GM19372 (cell line): ENCODE results near the gene ILKAP.

ENCODE experiments used
- ATAC-seq: cut with Tn5 transposase; IDR thresholded peaks from one replicate; pipeline ENCODE4 v1.9.1; 2021; ENCODE audit warnings: mild to moderate bottlenecking, low read depth, moderate library complexity; ENCODE audit not compliant: unreplicated experiment

The ILKAP gene

DNA sequence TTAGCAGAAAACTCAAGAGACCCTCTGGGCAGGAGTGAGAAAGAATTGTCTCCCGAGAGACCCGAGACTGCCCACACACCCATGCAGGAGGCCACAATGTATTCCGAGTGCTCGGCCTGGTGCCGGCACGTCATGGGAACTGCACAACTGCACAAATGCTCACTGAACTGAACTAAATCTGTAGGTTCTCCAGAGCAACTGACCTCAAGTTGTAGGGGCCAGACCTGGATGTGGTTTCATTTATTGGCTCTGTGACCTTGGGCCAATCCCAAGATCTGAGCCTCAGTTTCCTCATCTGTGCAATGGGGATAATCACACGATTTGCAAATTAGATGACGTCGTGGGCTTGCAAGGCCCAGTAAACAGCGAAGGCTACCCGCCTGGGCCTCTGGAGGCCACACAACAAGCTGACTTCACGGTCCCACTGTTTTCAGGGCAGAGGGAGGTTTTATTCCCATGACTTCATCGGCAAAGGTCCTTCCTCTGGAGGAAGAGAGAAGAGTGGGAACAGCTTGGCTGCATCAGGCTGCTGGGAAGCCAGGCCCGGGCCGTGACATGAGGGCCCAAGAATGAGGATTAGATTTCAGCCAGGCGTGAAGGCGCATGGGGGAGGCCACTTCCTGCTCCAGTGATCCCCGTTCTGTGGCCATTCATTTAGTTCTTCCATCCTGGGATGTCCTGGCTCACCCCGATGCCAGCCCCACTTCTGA, 48.3 kb downstream of the ILKAP start:
- ATAC-seq: no peak

DNA sequence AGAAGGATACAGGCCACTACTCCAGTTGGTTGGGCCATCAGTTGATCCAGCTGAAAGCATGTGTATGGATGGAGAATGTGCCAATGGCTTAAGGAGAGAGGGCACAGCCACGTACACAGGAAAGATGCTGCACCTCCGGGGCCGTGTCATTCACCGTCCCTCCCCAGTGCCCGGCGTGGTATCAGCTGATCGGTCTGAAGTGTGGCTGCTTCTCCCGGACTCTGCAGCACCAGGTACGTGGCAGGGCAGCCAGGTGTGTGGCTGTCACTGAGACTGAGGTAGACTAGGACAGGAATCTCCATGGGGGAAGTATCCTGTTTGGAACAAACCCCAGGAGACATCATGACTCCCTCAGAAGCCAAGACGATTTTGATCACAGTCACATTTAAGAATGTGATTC, 48.9 kb downstream of the ILKAP start:
- ATAC-seq: no peak

DNA sequence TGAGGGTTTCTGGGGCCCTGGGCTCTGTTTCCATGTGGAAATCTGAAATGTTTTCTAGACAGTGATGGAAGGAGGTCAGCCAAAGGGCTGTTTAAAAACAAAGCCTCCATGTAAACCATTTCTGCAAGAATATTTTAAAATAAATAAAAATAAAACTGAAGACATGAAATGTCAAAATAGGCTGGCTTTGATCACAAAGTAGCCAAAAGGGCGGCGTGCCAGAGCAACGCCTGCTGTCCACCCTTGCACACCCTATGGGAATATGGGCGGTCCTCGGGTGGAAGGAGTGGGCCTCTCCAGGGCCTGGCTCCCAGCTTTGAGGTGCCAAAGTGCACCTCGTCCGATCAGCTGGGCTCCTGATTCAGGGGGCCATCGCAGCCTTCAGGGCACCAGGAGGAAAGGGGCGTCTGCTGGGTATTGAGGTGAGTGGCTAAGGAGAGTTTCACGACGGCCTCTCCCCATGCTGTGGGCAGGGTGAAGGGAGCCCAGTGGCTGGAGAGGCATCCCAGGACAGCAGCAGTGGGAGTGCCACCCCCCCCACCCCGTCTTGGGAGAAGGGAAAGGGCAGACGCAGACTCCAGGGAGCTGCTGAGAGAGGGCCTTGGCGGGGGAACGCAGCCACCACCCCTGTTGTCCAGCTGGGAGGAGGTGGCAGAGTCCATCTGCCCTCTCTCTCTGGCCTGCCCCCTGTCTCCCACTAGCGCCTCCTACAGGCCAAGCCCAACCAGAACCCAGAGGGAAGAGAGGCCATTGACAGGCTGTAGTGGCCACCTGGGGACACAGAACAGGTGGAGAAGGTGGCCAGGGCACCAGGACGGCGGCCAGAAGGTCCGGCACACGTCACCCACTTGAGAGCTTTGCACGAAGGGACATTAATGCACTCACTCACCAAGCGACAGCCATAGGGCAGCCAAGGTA, 50.5 kb downstream of the ILKAP start:
- ATAC-seq: no peak

DNA sequence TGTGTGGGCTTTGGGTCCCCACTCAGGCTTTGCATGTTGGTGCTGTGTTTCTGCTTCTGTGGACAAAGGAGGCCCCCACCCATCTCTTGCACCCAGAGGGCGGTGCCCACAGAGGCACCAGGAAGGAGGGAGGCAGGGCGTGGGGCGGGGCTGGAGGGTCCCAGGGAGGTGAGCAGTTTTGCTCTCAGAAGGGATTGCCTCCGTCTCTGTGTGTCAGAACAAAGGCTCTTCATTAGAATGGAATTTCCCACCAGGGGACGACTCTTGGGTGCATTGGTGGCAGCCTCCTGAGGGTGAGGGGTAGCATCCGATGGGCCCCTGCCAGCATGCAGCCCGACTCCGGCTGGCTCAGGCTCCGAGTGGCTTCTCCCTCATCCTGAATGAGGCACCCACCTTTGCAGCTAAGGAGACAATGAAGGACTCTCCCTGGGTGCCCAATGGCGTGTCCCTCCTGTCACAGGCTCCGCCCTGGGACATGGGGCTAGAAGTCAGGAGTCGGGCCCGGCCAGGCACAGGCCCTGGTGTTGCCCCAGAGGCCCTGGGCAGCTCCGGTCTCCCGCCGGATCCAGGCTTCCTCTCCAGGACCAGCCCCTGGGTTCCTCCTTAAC, 51.8 kb downstream of the ILKAP start:
- no peak for ATAC-seq

DNA sequence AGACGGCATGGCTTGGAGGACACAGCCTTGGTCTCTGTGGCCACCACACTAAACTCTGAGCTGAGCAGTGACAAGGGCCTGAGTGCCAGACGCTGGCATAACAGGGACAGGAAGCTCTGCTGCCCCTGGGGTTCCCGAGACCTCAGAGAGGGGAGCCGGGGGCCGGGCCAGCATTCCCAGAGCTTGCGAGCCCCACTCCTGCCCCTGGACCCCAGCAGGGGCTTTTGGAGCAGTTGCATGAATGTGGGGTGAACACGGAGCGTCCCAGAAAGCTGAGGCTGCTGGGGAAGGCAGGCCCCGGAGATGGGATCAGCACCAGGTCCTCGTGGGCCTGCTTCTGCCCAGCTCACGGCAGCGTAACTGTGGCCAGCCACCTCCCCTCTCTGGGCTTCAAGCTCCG, 52.3 kb downstream of the ILKAP start:
- ATAC-seq: no peak

DNA sequence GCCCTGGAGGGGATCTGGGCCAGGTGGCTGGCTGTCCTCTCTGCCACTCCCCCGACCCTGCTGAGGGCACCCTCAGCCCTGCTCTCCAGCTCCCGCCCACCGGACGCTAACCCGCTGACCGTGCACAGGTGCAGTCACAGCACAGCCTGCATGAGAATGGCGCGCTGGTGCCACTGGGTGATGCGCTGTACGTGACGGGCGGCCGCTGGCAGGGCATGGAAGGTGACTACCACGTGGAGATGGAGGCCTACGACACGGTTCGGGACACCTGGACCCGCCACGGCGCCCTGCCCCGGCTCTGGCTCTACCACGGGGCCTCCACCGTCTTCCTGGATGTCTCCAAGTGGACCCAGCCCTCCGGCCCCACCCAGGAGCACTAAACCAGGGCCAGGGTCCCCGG, 52.8 kb downstream of the ILKAP start:
- ATAC-seq: no peak

DNA sequence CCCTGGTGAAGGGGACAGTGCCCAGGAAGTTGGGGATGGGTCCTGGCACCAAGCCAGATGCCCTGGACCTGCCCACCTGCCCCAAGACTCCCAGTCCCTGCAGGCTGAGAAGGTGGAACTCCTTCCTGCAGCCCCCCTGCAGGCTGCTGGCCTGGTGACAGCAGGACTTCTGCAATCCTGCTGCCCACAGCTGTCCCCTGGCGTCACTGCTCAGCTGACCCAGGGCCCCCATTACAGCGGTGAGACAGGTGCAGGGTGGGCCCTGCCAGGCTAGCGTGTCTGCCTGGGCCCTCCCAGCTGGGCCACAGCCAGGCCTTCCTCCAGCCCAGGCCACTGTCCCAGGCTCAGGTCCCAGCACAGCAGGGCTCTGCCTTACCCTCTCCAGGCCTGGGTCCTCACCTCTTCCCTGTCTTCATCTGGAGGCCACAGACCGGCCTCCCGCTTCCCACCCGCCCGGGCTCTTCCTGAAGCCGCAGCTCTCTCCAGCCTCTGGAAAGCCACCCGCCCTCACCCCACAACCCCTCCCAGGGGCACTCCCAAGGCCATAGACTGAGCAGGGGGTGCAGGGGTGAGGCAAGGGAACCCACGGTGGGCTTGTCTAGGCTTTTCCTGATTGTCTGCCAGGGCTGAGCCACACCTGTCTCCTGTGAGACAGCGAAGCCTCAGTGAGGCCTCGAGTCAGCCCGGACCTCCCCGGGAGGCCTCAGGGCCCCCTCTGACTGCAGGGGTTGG, 53.5 kb downstream of the ILKAP start:
- no peak for ATAC-seq

DNA sequence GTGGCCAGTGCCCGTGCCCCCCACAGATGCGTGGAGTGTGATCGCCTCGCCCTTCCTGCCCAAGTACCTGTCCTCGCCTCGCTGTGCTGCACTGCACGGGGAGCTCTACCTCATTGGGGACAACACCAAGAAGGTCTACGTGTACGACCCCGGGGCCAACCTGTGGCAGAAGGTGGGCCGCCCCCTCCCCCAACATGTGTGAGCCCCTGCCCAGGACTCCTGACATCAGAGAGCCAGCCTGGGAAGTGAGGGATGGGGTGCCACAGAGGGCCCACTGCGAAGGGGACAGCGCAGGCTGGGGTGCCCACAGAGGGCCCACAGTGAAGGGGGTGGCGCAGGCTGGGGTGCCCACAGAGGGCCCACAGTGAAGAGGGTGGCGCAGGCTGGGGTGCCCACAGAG, 54.5 kb downstream of the ILKAP start:
- ATAC-seq: no peak

DNA sequence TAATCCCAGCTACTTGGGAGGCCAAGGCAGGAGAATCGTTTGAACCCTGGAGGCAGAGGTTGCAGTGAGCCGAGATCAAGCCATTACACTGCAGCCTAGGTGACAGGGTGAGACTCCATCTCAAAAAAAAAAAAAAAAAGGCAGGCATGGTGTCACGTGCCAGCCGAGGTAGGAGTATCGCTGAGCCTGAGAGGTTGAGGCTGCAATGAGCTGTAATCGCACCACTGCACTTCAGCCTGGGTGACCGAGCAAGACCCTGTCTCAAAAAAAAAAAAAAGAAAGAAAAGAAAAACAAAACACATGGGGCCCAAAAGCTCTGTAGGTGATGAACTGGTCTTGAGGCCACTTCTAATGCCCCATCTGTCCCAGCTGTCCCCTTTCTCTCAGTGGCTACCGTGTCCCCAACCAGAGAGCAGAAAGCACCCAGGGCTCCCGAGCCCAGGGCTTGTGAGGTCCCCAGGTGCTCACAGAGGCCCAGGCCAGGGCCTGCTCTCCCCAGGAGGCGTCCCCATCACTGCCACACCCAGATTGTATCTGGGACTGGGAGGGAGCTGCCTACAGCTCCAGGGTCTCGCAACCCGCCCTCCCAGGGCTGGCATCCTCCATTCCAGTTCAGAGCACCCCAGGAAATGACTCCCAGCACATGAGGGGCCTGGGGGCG, 56.5 kb downstream of the ILKAP start:
- no peak for ATAC-seq

DNA sequence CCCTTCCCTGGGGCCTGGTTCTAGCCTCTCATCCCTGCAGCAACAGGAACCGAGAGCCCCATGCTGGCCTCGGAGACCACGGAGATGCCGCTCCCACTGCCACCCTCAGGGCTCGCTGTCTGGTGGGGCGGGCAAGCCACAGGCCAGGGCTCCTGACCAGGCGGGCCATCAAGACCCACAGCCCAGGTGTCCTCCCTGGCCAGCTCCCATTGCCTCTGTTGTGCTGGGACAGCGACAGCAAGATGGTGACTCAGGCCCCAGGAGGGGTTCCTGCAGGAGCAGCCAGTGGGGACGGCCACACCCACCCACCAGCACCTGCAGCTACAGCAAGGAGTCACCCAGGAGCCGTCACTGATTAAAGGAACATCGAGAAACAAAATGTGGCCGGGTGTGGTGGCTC, 57.6 kb downstream of the ILKAP start:
- ATAC-seq: no peak

DNA sequence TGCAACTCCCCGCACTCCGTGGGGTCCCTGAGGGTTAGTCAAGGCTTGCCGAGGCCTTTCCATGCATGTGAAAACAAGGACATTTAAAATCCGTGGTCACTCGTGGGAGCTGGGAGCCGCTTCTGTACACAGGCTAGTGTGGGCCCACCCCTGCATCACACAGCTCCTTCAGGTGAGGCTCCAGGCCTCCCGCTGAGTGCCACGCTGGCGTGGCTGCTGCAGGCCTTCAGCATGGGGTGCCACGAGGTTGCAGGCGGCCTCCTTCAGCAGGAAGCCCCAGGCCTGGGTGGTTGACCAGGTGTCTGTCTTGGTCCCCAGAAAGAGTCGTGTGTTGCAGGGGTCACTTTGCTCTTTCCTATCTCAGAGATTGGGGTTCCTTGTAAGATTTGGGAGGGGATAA, 58.4 kb downstream of the ILKAP start:
- no peak for ATAC-seq

DNA sequence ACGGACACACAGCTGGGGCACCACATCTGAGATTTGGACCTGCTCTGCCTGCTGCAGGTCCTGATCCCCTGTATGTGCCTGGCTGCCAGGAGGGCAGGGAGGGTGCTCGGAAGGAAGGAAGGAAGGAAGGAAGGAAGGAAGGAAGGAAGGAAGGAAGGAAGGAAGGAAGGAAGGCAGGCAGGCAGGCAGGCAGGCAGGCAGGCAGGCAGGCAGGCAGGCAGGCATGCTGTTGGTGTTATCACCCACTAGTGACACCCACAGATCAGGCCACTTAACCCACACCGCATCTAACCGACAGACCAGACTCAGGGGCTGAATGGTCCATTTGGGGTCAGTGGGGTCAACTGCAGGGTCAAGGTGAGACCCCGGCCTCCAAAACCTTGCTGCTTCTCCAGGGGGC, 59.2 kb downstream of the ILKAP start:
- ATAC-seq: no peak

DNA sequence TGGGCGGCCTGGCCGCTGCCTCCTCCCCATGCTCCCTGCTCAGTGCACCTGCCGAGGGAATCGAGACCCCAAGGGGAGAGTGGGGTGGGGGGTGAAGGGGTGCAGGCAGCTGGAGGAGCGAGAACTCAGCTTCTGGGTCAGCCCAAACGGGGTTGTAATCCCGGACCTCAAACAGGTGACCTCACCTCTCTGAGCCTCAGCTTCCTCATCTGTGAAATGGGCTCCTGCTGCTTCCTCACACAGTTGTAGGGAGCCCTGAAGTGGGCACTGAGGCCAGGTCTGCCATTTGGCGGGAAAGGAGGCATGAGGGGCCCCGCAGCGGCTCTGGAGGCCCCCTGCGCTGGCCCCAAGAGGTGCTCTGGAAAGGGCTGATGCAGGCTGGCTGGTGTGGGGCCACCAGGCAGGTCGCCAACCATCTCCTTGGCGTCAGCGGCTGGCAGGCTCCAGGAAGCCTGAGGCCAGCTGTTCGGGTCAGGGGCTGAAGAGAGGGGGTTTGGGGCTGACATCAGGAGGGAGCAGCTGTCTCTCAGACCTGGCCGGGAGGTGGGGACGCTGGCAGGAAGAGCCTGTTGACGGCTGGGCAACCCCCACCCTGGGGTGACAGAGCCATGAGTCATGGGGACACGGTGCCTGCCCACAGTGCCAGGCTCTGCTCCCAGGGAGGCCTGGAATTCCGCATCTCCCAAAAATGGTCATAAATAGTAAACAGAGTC, 60.1 kb downstream of the ILKAP start:
- ATAC-seq: no peak

DNA sequence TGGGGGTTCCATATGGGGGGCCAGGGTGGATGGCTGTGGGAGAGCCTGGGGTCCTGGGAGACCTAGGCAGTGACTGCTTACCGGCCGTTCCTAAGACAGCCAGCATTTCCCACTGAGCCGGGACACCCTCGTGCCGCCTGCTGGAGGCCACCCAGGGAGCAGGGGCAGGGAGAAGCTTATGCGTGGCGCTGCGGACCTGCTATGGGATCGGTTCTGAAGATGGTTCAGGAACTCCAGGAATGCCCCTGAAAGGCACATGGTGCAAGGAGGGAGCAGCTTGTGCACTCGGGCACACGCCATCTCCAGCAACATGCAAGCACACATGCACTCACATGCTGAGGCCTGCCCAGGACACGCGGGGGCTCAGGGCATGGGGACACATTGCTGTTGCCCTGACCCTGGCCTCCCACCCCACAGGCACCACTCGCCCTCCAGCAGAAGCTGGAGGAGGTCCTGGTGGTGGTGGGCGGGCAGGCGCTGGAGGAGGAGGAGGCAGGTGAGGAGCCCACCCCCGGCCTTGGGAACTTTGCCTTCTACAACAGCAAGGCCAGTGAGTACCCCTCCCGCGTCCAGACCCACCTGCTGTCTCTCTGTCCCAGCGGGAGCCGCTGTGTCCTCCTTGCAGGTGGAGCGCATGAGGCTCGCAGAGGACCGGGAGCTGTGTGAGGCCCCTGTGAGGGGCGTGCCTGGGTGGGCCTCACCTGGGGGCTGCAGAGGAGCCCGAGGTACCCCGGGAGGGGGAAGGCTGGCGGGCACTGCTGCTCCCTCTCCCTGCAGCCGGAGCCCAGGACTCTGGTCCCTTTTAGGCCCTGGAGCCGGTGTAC, 60.9 kb downstream of the ILKAP start:
- ATAC-seq: no peak

DNA sequence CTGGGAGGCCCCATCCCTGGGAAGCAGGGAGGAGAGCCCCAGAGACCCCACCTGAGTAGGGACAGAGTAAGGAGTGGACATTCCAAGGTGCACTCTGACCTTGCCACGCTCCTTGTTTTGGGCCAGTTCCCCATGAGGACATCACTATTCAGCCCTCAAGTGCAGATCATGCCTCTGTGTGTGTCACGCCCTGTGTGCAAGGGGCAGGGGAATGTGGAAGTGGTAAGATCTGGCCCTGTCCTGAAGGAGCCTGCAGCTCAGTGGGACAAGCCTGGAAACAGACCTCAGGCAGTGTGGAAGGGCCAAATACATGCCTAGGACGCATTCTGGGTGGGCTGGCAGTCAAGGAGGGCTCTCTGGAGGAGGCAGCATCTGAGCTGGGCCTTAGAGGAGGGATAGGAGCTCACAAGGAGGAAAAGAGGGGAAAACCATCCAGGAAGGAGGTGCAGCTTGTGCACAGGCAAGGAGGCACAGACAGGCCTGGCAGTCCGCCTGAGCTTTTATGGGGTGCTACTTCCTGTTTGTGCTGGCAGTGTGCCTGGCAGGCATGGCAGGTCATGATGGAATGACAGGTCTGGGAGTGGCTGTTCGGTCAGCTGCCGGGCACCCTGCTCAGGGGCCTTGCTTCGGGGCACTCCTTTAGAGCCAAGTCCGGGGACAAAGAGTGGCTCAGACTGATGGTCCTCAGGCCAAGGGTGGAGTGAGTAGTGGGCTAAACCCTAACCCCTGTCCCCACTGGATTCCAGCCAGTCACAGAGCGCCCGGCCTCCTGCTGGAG, 61.8 kb downstream of the ILKAP start:
- no peak for ATAC-seq

DNA sequence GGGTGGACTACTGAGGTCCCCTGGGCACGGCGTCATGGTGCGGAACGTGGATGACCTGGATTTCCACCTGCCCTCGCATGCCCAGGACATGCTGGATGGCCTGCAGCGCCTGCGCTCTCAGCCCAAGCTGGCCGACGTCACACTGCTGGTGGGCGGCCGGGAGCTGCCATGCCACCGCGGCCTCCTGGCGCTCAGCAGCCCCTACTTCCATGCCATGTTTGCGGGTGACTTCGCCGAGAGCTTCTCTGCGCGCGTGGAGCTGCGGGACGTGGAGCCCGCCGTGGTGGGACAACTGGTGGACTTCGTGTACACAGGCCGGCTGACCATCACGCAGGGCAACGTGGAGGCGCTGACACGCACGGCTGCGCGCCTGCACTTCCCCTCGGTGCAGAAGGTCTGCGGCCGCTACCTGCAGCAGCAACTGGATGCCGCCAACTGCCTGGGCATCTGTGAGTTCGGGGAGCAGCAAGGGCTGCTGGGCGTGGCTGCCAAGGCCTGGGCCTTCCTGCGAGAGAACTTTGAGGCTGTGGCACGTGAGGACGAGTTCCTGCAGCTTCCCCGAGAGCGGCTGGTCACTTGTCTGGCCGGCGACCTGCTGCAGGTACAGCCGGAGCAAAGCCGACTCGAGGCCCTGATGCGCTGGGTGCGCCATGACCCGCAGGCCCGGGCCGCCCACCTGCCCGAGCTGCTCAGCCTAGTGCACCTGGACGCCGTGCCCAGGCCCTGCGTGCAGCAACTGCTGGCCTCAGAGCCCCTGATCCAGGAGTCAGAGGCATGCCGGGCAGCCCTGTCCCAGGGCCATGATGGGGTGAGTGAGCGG, 62.6 kb downstream of the ILKAP start:
- no peak for ATAC-seq

DNA sequence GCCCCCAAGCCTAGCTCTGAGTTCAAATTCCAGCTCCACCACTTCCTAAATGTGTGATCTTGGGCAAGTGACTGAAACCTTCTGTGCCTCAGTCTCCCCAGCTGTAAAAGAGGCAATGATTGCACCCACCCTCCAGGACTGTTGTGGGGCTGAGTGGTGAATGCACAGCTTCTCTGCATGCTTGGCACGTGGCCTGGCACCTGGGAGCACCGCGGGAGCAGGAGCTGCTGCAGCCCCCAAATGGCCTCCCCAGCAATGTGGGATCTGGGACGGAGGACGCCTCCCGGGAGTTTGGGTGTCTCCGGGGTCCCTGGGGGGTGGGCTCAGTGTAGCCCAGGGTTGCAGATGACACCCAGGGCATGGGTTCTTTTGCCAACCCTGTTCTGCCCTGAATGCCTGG, 63.5 kb downstream of the ILKAP start:
- no peak for ATAC-seq
